Panc1 (cell line): Measurements from ENCODE around the gene MAGEF1. TPM values are rescaled to one million over a fixed set of nuclear protein-coding genes. Genes with fewer than 3 reads are reported as not detected.

Source experiments
- ATAC-seq: fragments of 200-7000 bp; cut with Tn5 transposase; 2 replicates; pipeline ENCODE4 v1.9.1; 2020; ENCODE audit warnings: mild to moderate bottlenecking, moderate library complexity
- BruUV-seq: library from RNA; stranded (reverse); fragments of 400-500 nt; replicated peaks from 2 replicates; lab custom pipeline; 2021; lab: Mats Ljungman, UMichigan
- CTCF ChIA-PET: fragments of 300-600 bp; sonication (Branson Sonifier 250); formaldehyde crosslinking; loops from one replicate; lab custom pipeline; 2022; ENCODE audit warnings: antibody characterized with exemption; lab: Charles Lee
- POLR2A ChIA-PET: fragments of 300-600 bp; sonication (Branson Sonifier 250); formaldehyde crosslinking; loops from one replicate; lab custom pipeline; 2022; ENCODE audit warnings: antibody characterized with exemption; lab: Charles Lee
- DNase-seq: peaks from one replicate; pipeline ENCODE4 v3.0.0-alpha.2; 2010; ENCODE audit warnings: low read depth, low spot score
- H3K27ac ChIP-seq: 2 replicates; pipeline ENCODE4 v1.5.1; 2011; ENCODE audit warnings: mild to moderate bottlenecking, low read length, inconsistent platforms
- H3K27me3 ChIP-seq: fragments of 200-500 bp; sonication (Bioruptor generic); 2 replicates; pipeline ENCODE4 v1.6.0; 2014; ENCODE audit warnings: low read length, inconsistent platforms; ENCODE audit not compliant: control insufficient read depth, insufficient read depth
- H3K36me3 ChIP-seq: fragments of 200-500 bp; sonication (Bioruptor generic); 2 replicates; pipeline ENCODE4 v1.5.1; 2014; ENCODE audit warnings: inconsistent platforms, mild to moderate bottlenecking, low read length, moderate library complexity; ENCODE audit not compliant: control insufficient read depth, insufficient read depth
- H3K4me1 ChIP-seq: 2 replicates; pipeline ENCODE4 v1.5.1; 2011; ENCODE audit warnings: inconsistent platforms, mild to moderate bottlenecking, low read length, moderate library complexity; ENCODE audit not compliant: control insufficient read depth, insufficient read depth
- H3K4me3 ChIP-seq, 2 experiments: 2 replicates each; pipeline ENCODE4 v1.5.1; 2011 to 2012; ENCODE audit warnings: low read depth in 2 of 2, low read length in 2 of 2, mild to moderate bottlenecking in 2 of 2, inconsistent platforms in 1 of 2, moderate library complexity in 1 of 2
- H3K9me3 ChIP-seq: fragments of 200-500 bp; sonication (Bioruptor generic); 2 replicates; pipeline ENCODE4 v1.5.1; 2014; ENCODE audit warnings: low read depth, mild to moderate bottlenecking, inconsistent platforms, low read length, moderate library complexity; ENCODE audit not compliant: control insufficient read depth, insufficient read depth
- CTCF ChIP-seq: fragments of 450-650 bp; IDR thresholded peaks from 2 replicates; pipeline ENCODE4 v1.5.1; 2017; ENCODE audit warnings: mild to moderate bottlenecking
- POLR2AphosphoS5 ChIP-seq: IDR thresholded peaks from 2 replicates; pipeline ENCODE4 v1.6.1; 2012; ENCODE audit warnings: mild to moderate bottlenecking, low read depth, low read length, moderate library complexity
- REST ChIP-seq, 2 experiments: IDR thresholded peaks; 2 replicates each; pipeline ENCODE4 v1.6.1; 2011 to 2012; ENCODE audit warnings: low read depth in 2 of 2, control low read depth in 1 of 2, low read length in 1 of 2, mild to moderate bottlenecking in 1 of 2, moderate library complexity in 1 of 2; ENCODE audit not compliant: insufficient read depth in 1 of 2
- SIN3A ChIP-seq: IDR thresholded peaks from 2 replicates; pipeline ENCODE4 v1.6.1; 2012; ENCODE audit warnings: low read depth, mild to moderate bottlenecking, low read length, moderate library complexity, borderline replicate concordance; ENCODE audit not compliant: insufficient read depth
- TCF7L2 ChIP-seq: IDR thresholded peaks from 2 replicates; pipeline ENCODE4 v1.6.1; 2011; ENCODE audit warnings: mild to moderate bottlenecking, low read depth, low read length, inconsistent platforms
- in situ Hi-C: cut with HindIII; loops from 2 replicates; pipeline ENCODE4 v1.10.0; 2016; ENCODE audit warnings: low sequenced_read_pairs, low pct_unique_long_range_greater_than_20kb
- intact Hi-C: fragments of 100-400 bp; cut with micrococcal nuclease; formaldehyde crosslinking; loops from one replicate; pipeline ENCODE4 v1.10.0; 2022; ENCODE audit not compliant: unreplicated experiment
- total RNA-seq: library from RNA; stranded (reverse); gene quantifications from one replicate; pipeline ENCODE4 v1.2.1, GENCODE V29; 2021; ENCODE audit not compliant: unreplicated experiment

MAGEF1 gene
- total RNA-seq, 1 experiment from 2014 or later, result 27.7 TPM

GRCh38 chr3:184745526-184745925, 33.7 kb upstream of the MAGEF1 start:
- no peak overlapping the region for H3K4me3 ChIP-seq
- TF ChIP-seq CTCF (no peak), TCF7L2 (no peak), POLR2AphosphoS5 (no peak), SIN3A (no peak), REST (IDR thresholded peaks at IDR 0.05; ENCODE audit: insufficient read depth in 1 of 2, low read depth in 2 of 2, low read length in 1 of 2) (no peak)
- no TSS peak for BruUV-seq
- CTCF ChIA-PET, result no interaction called here
- H3K36me3 ChIP-seq, result no peaks in the 10 kb centered on the region
- ATAC-seq (no peak), DNase-seq (no peak)
- POLR2A ChIA-PET, result no interaction called here
- H3K27me3 ChIP-seq, result peaks cover 12% of the 10 kb centered on the region
- H3K4me1 ChIP-seq, result no peaks in the 10 kb centered on the region
- no peaks in the 10 kb centered on the region for H3K9me3 ChIP-seq
- in situ Hi-C loops (no loop called here), intact Hi-C loops (no loop called here)
- H3K27ac ChIP-seq, result no peak overlapping the region

- Histone ChIP-seq H3K27me3 (no peaks in the 10 kb centered on the region; the same call in 1 of the 2 replicates), H3K27ac (no peak overlapping the region), H3K36me3 (no peaks in the 10 kb centered on the region), H3K4me1 (no peaks in the 10 kb centered on the region), H3K9me3 (no peaks in the 10 kb centered on the region), H3K4me3 (no peak overlapping the region)
- TF ChIP-seq CTCF (no peak), SIN3A (no peak), POLR2AphosphoS5 (no peak), REST (IDR thresholded peaks at IDR 0.05; ENCODE audit: insufficient read depth in 1 of 2, low read depth in 2 of 2, low read length in 1 of 2) (no peak), TCF7L2 (no peak)
- ChIA-PET POLR2A (no interaction called here), CTCF (interaction anchor here (0.5 to 1.3 kb wide), 3 partner anchors 182 to 1427 kb away, joined by 3 to 5 read pairs (median 4); partner anchors contain the start of gene EPHB3)
- DNase-seq (no peak), ATAC-seq (no peak)
- in situ Hi-C loops, result no loop called here
- intact Hi-C loops, result no loop called here
- no TSS peak for BruUV-seq
Observed at GRCh38 chr3:184743248-184743647, 31.4 kb upstream of the MAGEF1 start.
